RPMI8226 (cell line): Measurements from ENCODE around the gene SNX19.
"Not testable (repeated sequence)": the region's sequence is repeated elsewhere in the genome, so short reads cannot be mapped to it uniquely, and the experiment has no call there.

Experiments used
- DNase-seq: peaks from one replicate; pipeline ENCODE4 v3.0.0-alpha.2; 2015

SNX19 gene

GRCh38 chr11:130916238-130916855 lies at the start of gene SNX19:
SNX19 (minus strand) TSS chr11:130916479; CDS start chr11:130915939, 540 bp downstream.
- DNase-seq: peak; percentile 89

GRCh38 chr11:130964058-130964792 lies 47.9 kb upstream of the SNX19 start:
- no peak for DNase-seq

GRCh38 chr11:130947889-130948288 lies 31.6 kb upstream of the SNX19 start:
- no peak for DNase-seq

GRCh38 chr11:130947481-130947880 lies 31.2 kb upstream of the SNX19 start:
- no peak for DNase-seq

GRCh38 chr11:130947058-130947457 lies 30.8 kb upstream of the SNX19 start:
- no peak for DNase-seq

GRCh38 chr11:130945896-130946295 lies 29.6 kb upstream of the SNX19 start:
- DNase-seq: no peak

GRCh38 chr11:130940706-130941105 lies 24.4 kb upstream of the SNX19 start:
- DNase-seq: no peak

GRCh38 chr11:130937051-130937450 lies 20.8 kb upstream of the SNX19 start:
- no peak for DNase-seq

- no peak for DNase-seq
These were observed 15.9 kb upstream of the SNX19 start for GRCh38 chr11:130932086-130932712.

GRCh38 chr11:130924750-130925149 lies 8.5 kb upstream of the SNX19 start:
- no peak for DNase-seq

- DNase-seq: not testable (repeated sequence)
These were observed 4.3 kb upstream of the SNX19 start for GRCh38 chr11:130920612-130921011.

- no peak for DNase-seq
These were observed 1.8 kb upstream of the SNX19 start for GRCh38 chr11:130918081-130918480.

GRCh38 chr11:130916910-130917309 lies 631 bp upstream of the SNX19 start:
- no peak for DNase-seq

GRCh38 chr11:130915603-130916237 lies 559 bp downstream of the SNX19 start:
- DNase-seq: no peak

GRCh38 chr11:130913268-130913667 lies 3.0 kb downstream of the SNX19 start:
- no peak for DNase-seq

- no peak for DNase-seq
These were observed 3.7 kb downstream of the SNX19 start for GRCh38 chr11:130912552-130912951.

- no peak for DNase-seq
These were observed 5.0 kb downstream of the SNX19 start for GRCh38 chr11:130911306-130911705.

- no peak for DNase-seq
These were observed 6.6 kb downstream of the SNX19 start for GRCh38 chr11:130909650-130910049.

GRCh38 chr11:130908770-130909625 lies 7.3 kb downstream of the SNX19 start:
- DNase-seq: no peak

- no peak for DNase-seq
These were observed 8.2 kb downstream of the SNX19 start for GRCh38 chr11:130908061-130908460.

GRCh38 chr11:130907229-130907628 lies 9.1 kb downstream of the SNX19 start:
- DNase-seq: no peak

- DNase-seq: no peak
These were observed 9.7 kb downstream of the SNX19 start for GRCh38 chr11:130906616-130907015.

GRCh38 chr11:130905512-130905911 lies 10.8 kb downstream of the SNX19 start:
- no peak for DNase-seq
